ENCODE results near the gene PPT2.
A peak's percentile ranks its signal among the peaks of the same experiment; 100 is the strongest.

Gene PPT2

GRCh38 chr6:32151863-32152768, 1.8 kb upstream of the PPT2 start, which contains the start of gene PRRT1:
PRRT1 (minus strand) TSS chr6:32151939; CDS start chr6:32151827, 112 bp downstream.
- no peak for DNase-seq (ENCODE audit: low spot score)

DNA sequence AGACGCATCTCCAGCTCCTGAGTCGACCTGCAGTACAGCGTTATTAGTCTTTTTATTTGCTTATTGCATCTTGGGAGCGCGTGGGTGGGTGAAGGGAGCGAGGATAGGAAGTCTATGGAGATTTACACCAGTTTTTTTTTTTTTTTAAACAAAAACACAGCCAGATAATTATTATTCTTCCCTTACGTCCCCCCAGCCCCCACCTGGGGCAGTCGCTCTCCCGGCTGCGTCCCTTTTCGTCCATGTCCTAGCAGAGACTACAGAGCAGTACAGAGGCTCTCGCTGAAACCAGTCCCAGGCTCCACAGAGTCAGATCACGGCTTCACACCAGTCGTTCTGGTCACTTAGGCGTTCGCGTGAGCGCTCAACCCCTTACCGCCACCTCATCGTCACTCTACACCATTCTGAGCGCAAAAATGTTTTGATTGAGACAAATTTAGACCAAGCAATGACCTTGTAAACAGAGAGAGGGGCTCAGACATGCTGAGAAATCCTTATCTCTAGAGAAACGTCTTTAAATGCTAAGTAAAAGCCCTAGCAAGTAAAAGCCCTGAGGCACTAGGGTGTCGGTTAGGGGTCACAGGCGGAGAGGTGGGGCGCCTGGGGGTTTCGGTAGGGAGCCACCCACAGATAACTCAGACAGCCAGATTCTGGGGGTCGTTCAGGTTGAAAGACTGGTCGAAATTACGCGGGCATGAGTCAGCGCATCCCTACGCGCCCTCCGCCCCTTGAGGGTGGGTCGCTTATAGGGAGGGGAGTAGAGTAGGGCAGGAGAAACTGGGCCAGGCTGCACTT, 975 bp upstream of the PPT2 start:
- DNase-seq (ENCODE audit: low spot score) = no peak

GRCh38 chr6:32154514-32155161, 697 bp downstream of the PPT2 start:
- DNase-seq (ENCODE audit: low spot score) = peak; percentile 29

- DNase-seq (ENCODE audit: low spot score) = no peak
Observed at GRCh38 chr6:32156891-32157290, 3.0 kb downstream of the PPT2 start.

DNA sequence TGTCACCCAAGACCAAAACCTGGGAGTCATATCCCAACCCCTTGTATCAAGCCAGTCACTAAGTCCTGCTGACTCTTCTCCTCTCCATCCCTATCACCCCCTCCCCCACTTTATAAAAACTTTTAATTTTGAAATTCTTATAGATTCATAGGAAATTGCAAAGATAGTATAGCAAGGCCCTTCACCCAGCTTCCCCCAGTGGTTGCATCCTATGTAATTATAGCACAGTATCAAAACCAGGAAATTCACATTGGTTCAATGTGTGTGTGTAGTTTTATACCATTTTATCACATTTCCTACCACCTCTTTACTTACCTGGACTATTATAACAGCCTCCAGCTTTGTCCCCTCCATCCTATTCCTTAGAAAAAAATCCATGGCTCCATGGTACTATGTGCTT, 4.1 kb downstream of the PPT2 start:
- no peak for DNase-seq (ENCODE audit: low spot score)

- DNase-seq (ENCODE audit: low spot score) = no peak
Observed at GRCh38 chr6:32163559-32164258, 9.8 kb downstream of the PPT2 start.

DNA sequence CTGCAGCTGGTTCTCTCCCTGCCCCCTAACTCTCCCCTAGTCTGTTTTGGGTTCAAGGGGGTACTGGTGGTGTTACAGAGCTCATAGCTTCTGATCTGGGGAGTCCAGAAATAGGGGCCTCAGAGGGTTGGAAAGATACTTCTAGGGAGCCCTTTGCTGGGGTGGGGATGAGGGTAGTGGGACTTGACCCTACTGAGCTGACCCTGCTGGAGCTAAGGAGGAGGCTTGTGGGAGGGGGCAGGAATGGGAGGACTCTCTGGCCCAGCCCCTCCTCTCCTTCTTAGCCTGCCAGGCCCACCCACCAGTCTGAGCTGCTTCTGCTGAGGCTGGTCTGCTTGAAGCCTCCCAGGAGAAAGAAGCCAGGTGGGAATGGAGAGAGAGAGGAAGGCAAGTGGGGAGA, 10.4 kb downstream of the PPT2 start, which contains the start of gene EGFL8:
EGFL8 (plus strand) TSS at position 301 of the 400 bp plus-strand sequence. CDS start 1,571 bp downstream, outside the sequence.
- no peak for DNase-seq (ENCODE audit: low spot score)

GRCh38 chr6:32166411-32167061, 12.6 kb downstream of the PPT2 start:
- DNase-seq (ENCODE audit: low spot score) = no peak

- no peak for DNase-seq (ENCODE audit: low spot score)
Observed at GRCh38 chr6:32167154-32167760, 13.3 kb downstream of the PPT2 start.

- no peak for DNase-seq (ENCODE audit: low spot score)
Observed at GRCh38 chr6:32167761-32168262, 13.9 kb downstream of the PPT2 start.

DNA sequence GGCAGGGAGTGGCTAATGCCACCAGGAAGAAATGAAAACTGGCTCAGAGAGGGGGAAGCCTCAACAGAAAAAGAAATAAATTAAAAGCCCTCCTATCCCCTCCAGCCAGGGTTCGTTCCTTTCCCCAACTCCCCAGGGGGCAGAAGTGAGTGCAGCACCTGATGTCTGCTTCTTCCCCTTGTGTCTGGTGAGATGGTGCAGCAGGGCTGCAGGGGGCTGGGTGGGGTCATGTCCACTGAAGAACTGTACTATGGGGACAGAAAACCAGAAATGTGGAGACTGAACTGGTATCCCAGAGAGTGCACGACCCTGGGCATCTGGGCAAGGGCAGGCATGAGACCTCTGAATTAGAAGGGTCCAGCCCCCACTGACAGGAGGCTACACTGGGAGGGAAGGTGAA, 14.4 kb downstream of the PPT2 start:
- DNase-seq (ENCODE audit: low spot score) = no peak

GRCh38 chr6:32168807-32169591, 15.1 kb downstream of the PPT2 start:
- no peak for DNase-seq (ENCODE audit: low spot score)

- no peak for DNase-seq (ENCODE audit: low spot score)
Observed at GRCh38 chr6:32170294-32170693, 16.4 kb downstream of the PPT2 start.

DNA sequence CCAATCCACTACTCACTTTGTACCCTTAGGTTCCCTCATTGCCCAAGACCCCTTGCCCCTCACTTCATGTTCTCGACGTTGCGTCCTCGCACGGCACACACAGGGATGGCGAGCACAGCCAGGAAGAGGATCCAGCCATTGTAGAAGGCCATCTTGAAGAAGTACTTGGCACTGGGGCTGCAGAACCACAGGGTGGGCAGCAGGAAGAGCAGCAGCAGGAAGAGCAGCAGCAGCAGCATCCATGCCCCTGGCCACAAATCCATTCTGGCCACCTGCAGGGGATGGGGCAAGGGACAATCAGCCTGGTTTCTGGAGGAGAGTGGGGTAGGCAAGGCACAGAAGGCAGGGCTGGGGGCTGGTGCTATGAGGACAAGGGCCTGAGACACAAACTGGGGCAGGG, 17.3 kb downstream of the PPT2 start:
- no peak for DNase-seq (ENCODE audit: low spot score)

- no peak for DNase-seq (ENCODE audit: low spot score)
Observed at GRCh38 chr6:32173051-32173727, 19.2 kb downstream of the PPT2 start.

- DNase-seq (ENCODE audit: low spot score) = no peak
Observed at GRCh38 chr6:32174416-32174815, 20.5 kb downstream of the PPT2 start.

- no peak for DNase-seq (ENCODE audit: low spot score)
Observed at GRCh38 chr6:32175322-32175710, 21.4 kb downstream of the PPT2 start.

- peak; percentile 91 for DNase-seq (ENCODE audit: low spot score)
Observed at GRCh38 chr6:32175711-32176475, 22.0 kb downstream of the PPT2 start, which contains the start of gene AGPAT1. AGPAT1 (minus strand) TSS chr6:32176084; CDS start chr6:32171496, 4,588 bp downstream.
